Loucy (cell line): ENCODE results near the gene RNASE7.

Source experiments
- CTCF ChIP-seq: fragments of 200-600 bp; sonication (generic); conservative IDR thresholded peaks from 2 replicates; pipeline ENCODE4 v1.5.1; 2014; ENCODE audit warnings: mild to moderate bottlenecking, antibody characterized with exemption, low read length
- EZH2phosphoT487 ChIP-seq: fragments of 200-600 bp; IDR thresholded peaks from 2 replicates; pipeline ENCODE4 v1.6.1; 2018; ENCODE audit warnings: antibody characterized with exemption, mild to moderate bottlenecking, moderate library complexity, borderline replicate concordance

- no peak for TF ChIP-seq EZH2phosphoT487
- no peak for TF ChIP-seq CTCF
Observed at GRCh38 chr14:20997115-20997514, 45.0 kb upstream of the RNASE7 start.
